ENCODE data around the gene MSH3.

The MSH3 gene

GRCh38 chr5:80757290-80757689 lies 102.8 kb downstream of the MSH3 start:
- ATAC-seq = no peak
- no peak for TF ChIP-seq ARNTL (CRISPR knock-in tag; IDR thresholded peaks at IDR 0.05; ENCODE audit: borderline replicate concordance, low read depth)
- TF ChIP-seq ZNF70 (CRISPR knock-in tag; IDR thresholded peaks at IDR 0.05) = no peak
- TF ChIP-seq TCF4 (CRISPR knock-in tag; IDR thresholded peaks at IDR 0.05; ENCODE audit: borderline replicate concordance) = no peak
- no peak for TF ChIP-seq CREB5 (CRISPR knock-in tag; IDR thresholded peaks at IDR 0.05; ENCODE audit: low read depth)
- no peak for TF ChIP-seq BACH2 (CRISPR knock-in tag; IDR thresholded peaks at IDR 0.05; ENCODE audit: borderline replicate concordance)
- TF ChIP-seq ISL1 (CRISPR knock-in tag; IDR thresholded peaks at IDR 0.05) = no peak
- TF ChIP-seq SNAI2 (CRISPR knock-in tag; IDR thresholded peaks at IDR 0.05) = no peak
- no peak for TF ChIP-seq RARB (CRISPR knock-in tag; IDR thresholded peaks at IDR 0.05)
- TF ChIP-seq ZC3H10 (CRISPR knock-in tag; IDR thresholded peaks at IDR 0.05) = no peak
- TF ChIP-seq OSR1 (CRISPR knock-in tag; IDR thresholded peaks at IDR 0.05) = no peak
- TF ChIP-seq ESRRG (CRISPR knock-in tag; IDR thresholded peaks at IDR 0.05) = no peak
- TF ChIP-seq PPARA (CRISPR knock-in tag; IDR thresholded peaks at IDR 0.05; ENCODE audit: borderline replicate concordance) = no peak
- no peak for TF ChIP-seq TOX (CRISPR knock-in tag; IDR thresholded peaks at IDR 0.05; ENCODE audit: borderline replicate concordance)
- no peak for TF ChIP-seq CSDC2 (CRISPR knock-in tag; IDR thresholded peaks at IDR 0.05)
- no peak for TF ChIP-seq PATZ1 (CRISPR knock-in tag; IDR thresholded peaks at IDR 0.05; ENCODE audit: borderline replicate concordance)
- TF ChIP-seq CSRNP3 (CRISPR knock-in tag; IDR thresholded peaks at IDR 0.05) = no peak
- no peak for TF ChIP-seq TSHZ2 (CRISPR knock-in tag; IDR thresholded peaks at IDR 0.05)
- no peak for TF ChIP-seq POU6F1 (CRISPR knock-in tag; IDR thresholded peaks at IDR 0.05; ENCODE audit: borderline replicate concordance, low read depth)
- TF ChIP-seq GLIS3 (CRISPR knock-in tag; IDR thresholded peaks at IDR 0.05) = no peak

GRCh38 chr5:80759866-80760577 lies 105.6 kb downstream of the MSH3 start:
- no peak for ATAC-seq
- TF ChIP-seq ZNF565 (CRISPR knock-in tag; conservative IDR thresholded peaks at IDR 0.05; ENCODE audit: low read depth) = no peak
- TF ChIP-seq POU6F1 (CRISPR knock-in tag; IDR thresholded peaks at IDR 0.05; ENCODE audit: borderline replicate concordance, low read depth) = no peak
- no peak for TF ChIP-seq TCF4 (CRISPR knock-in tag; IDR thresholded peaks at IDR 0.05; ENCODE audit: borderline replicate concordance)
- no peak for TF ChIP-seq PPARA (CRISPR knock-in tag; IDR thresholded peaks at IDR 0.05; ENCODE audit: borderline replicate concordance)
- TF ChIP-seq ZC3H10 (CRISPR knock-in tag; IDR thresholded peaks at IDR 0.05) = no peak
- no peak for TF ChIP-seq RARB (CRISPR knock-in tag; IDR thresholded peaks at IDR 0.05)
- TF ChIP-seq OSR1 (CRISPR knock-in tag; IDR thresholded peaks at IDR 0.05) = no peak
- TF ChIP-seq CSRNP3 (CRISPR knock-in tag; IDR thresholded peaks at IDR 0.05) = no peak
- TF ChIP-seq CREB5 (CRISPR knock-in tag; IDR thresholded peaks at IDR 0.05; ENCODE audit: low read depth) = no peak
- no peak for TF ChIP-seq ZNF70 (CRISPR knock-in tag; IDR thresholded peaks at IDR 0.05)
- no peak for TF ChIP-seq ESRRG (CRISPR knock-in tag; IDR thresholded peaks at IDR 0.05)
- TF ChIP-seq ZNF8 (CRISPR knock-in tag; IDR thresholded peaks at IDR 0.05) = no peak
- TF ChIP-seq BACH2 (CRISPR knock-in tag; IDR thresholded peaks at IDR 0.05; ENCODE audit: borderline replicate concordance) = no peak

Measured in SK-N-SH treated with all-trans-retinoic acid at 6 μM for 48 hours (cell line).